DND-41 (cell line): Measurements from ENCODE around the gene MBD6.
A peak's percentile ranks its signal among the peaks of the same experiment; 100 is the strongest.

ENCODE experiments used
- ATAC-seq: fragments of 200-7000 bp; cut with Tn5 transposase; 3 replicates; pipeline ENCODE4 v1.9.1; 2021; ENCODE audit warnings: low read depth; ENCODE audit not compliant: insufficient read depth
- DNase-seq: peaks from one replicate; pipeline ENCODE4 v3.0.0-alpha.2; 2020
- H2AFZ ChIP-seq: 2 replicates; pipeline ENCODE4 v1.6.0; 2012; ENCODE audit warnings: low read depth, low read length
- H3K27ac ChIP-seq: 2 replicates; pipeline ENCODE4 v1.5.1; 2012; ENCODE audit warnings: low read length, inconsistent platforms
- H3K27me3 ChIP-seq: fragments of 200-600 bp; sonication (generic); 2 replicates; pipeline ENCODE4 v1.6.0; 2012; ENCODE audit warnings: low read length, mild to moderate bottlenecking, inconsistent platforms; ENCODE audit not compliant: insufficient read depth, poor library complexity
- H3K36me3 ChIP-seq: 2 replicates; pipeline ENCODE4 v1.5.1; 2012; ENCODE audit warnings: low read length, inconsistent platforms; ENCODE audit not compliant: insufficient read depth
- H3K4me1 ChIP-seq: 2 replicates; pipeline ENCODE4 v1.5.1; 2012; ENCODE audit warnings: mild to moderate bottlenecking, low read length; ENCODE audit not compliant: insufficient read depth
- H3K4me2 ChIP-seq: 2 replicates; pipeline ENCODE4 v1.6.0; 2012; ENCODE audit warnings: mild to moderate bottlenecking, moderate library complexity, low read length, inconsistent platforms; ENCODE audit not compliant: insufficient read depth
- H3K4me3 ChIP-seq, 2 experiments: fragments of 200-600 bp in 1 of 2; shearing (Covaris generic) in 1 of 2; 2 replicates each; pipeline ENCODE4 v1.5.1; 2012 to 2016; ENCODE audit warnings: inconsistent platforms in 2 of 2, low read length in 2 of 2, mild to moderate bottlenecking in 2 of 2, low read depth in 1 of 2, moderate library complexity in 1 of 2
- H3K79me2 ChIP-seq: 2 replicates; pipeline ENCODE4 v1.6.0; 2012; ENCODE audit warnings: low read length, inconsistent platforms; ENCODE audit not compliant: insufficient read depth
- H3K9ac ChIP-seq: 2 replicates; pipeline ENCODE4 v1.6.0; 2012; ENCODE audit warnings: low read depth, mild to moderate bottlenecking, inconsistent platforms, low read length, moderate library complexity
- H3K9me3 ChIP-seq: 2 replicates; pipeline ENCODE4 v1.5.1; 2012; ENCODE audit warnings: low read length, moderate library complexity, mild to moderate bottlenecking, inconsistent platforms; ENCODE audit not compliant: insufficient read depth, severe bottlenecking
- H4K20me1 ChIP-seq: 2 replicates; pipeline ENCODE4 v1.6.0; 2012; ENCODE audit warnings: low read length; ENCODE audit not compliant: insufficient read depth
- EZH2 ChIP-seq: IDR thresholded peaks from 3 replicates; pipeline ENCODE4 v1.6.1; 2012; ENCODE audit warnings: borderline replicate concordance, low read depth, mild to moderate bottlenecking, moderate library complexity, low read length, inconsistent platforms; ENCODE audit not compliant: severe bottlenecking
- TF ChIP-seq, protein P1 (sequence below): IDR thresholded peaks from 2 replicates; pipeline ENCODE4 v1.5.1; 2012; ENCODE audit warnings: borderline replicate concordance, low read length, moderate library complexity, mild to moderate bottlenecking; ENCODE audit not compliant: poor library complexity, severe bottlenecking; ENCODE audit errors: extremely low read depth

Gene MBD6

DNA sequence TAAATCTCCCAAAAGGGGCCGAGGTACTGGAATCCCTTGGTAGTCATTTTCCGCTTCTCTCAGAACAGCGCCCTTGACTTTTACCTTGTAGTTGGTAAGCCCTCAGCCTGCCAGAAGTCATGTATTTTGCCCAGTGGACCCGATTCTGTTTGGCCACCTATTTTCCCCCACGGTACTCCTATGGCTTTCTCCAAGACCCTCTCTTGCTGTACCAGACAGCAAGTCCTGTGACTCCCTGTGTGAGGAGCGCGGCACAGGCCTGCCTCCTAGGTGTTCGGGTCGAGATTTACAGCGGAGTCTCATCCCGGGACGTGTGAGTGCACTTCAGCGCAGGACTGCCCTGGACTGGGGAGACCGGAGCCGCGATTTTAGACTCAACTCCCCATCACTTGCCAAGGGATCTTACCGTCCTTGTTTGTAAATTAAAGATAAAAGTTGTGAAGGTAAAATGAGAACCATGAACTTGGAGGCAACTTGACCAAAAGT, 1.1 kb upstream of the MBD6 start:
- Histone ChIP-seq H3K9ac (peak overlapping the region; percentile 60), H3K79me2 (peaks cover 73% of the 10 kb centered on the region), H3K4me3 (peak overlapping the region in 1 of 2 experiments; percentile 46; a peak in 1 of 4 replicates), H2AFZ (peak overlapping the region; percentile 28; the same call in 1 of the 2 replicates), H3K36me3 (peaks cover 67% of the 10 kb centered on the region), H3K27me3 (no peaks in the 10 kb centered on the region), H4K20me1 (peaks cover 57% of the 10 kb centered on the region), H3K27ac (peak overlapping the region; percentile 89), H3K9me3 (no peaks in the 10 kb centered on the region), H3K4me2 (peak overlapping the region; percentile 52), H3K4me1 (peaks cover 78% of the 10 kb centered on the region)
- DNase-seq (peak; percentile 49), ATAC-seq (no peak)
- no peak for TF ChIP-seq EZH2
- TF ChIP-seq, protein P1, sequence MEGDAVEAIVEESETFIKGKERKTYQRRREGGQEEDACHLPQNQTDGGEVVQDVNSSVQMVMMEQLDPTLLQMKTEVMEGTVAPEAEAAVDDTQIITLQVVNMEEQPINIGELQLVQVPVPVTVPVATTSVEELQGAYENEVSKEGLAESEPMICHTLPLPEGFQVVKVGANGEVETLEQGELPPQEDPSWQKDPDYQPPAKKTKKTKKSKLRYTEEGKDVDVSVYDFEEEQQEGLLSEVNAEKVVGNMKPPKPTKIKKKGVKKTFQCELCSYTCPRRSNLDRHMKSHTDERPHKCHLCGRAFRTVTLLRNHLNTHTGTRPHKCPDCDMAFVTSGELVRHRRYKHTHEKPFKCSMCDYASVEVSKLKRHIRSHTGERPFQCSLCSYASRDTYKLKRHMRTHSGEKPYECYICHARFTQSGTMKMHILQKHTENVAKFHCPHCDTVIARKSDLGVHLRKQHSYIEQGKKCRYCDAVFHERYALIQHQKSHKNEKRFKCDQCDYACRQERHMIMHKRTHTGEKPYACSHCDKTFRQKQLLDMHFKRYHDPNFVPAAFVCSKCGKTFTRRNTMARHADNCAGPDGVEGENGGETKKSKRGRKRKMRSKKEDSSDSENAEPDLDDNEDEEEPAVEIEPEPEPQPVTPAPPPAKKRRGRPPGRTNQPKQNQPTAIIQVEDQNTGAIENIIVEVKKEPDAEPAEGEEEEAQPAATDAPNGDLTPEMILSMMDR = no peak

- peak; percentile 33 for ATAC-seq
- H2AFZ ChIP-seq = peak overlapping the region; percentile 66
These were observed 472 bp downstream of the MBD6 start for GRCh38 chr12:57522887-57523705.

GRCh38 chr12:57523706-57524614, 1.3 kb downstream of the MBD6 start:
- no peaks in the 10 kb centered on the region for H3K27me3 ChIP-seq
- peak overlapping the region; percentile 85 to 86 for H3K4me3 ChIP-seq
- H3K4me2 ChIP-seq = peak overlapping the region; percentile 72
- peaks cover 62% of the 10 kb centered on the region for H3K79me2 ChIP-seq
- TF ChIP-seq, protein P1 = no peak
- TF ChIP-seq EZH2 = no peak
- ATAC-seq (no peak), DNase-seq (no peak)
- H3K9ac ChIP-seq = peak overlapping the region; percentile 60
- H3K9me3 ChIP-seq = no peaks in the 10 kb centered on the region
- peaks cover 59% of the 10 kb centered on the region for H3K4me1 ChIP-seq
- H3K36me3 ChIP-seq = peaks cover 67% of the 10 kb centered on the region
- H2AFZ ChIP-seq = no peak overlapping the region
- H3K27ac ChIP-seq = peak overlapping the region; percentile 92
- peaks cover 40% of the 10 kb centered on the region for H4K20me1 ChIP-seq

More at GRCh38 chr12:57522887-57523705, 472 bp downstream of the MBD6 start:
- peaks cover 45% of the 10 kb centered on the region for H4K20me1 ChIP-seq
- H3K36me3 ChIP-seq = peaks cover 67% of the 10 kb centered on the region
- TF ChIP-seq EZH2 = no peak
- TF ChIP-seq, protein P1 = no peak
- peak overlapping the region; percentile 60 for H3K9ac ChIP-seq
- H3K4me1 ChIP-seq = peaks cover 68% of the 10 kb centered on the region
- DNase-seq = peak; percentile 86
- H3K27ac ChIP-seq = peak overlapping the region; percentile 92
- H3K4me2 ChIP-seq = peak overlapping the region; percentile 72
- H3K79me2 ChIP-seq = peaks cover 67% of the 10 kb centered on the region
- H3K4me3 ChIP-seq = peak overlapping the region; percentile 85 to 86
- H3K9me3 ChIP-seq = no peaks in the 10 kb centered on the region
- H3K27me3 ChIP-seq = no peaks in the 10 kb centered on the region
